IgD-negative memory B cell (primary cell): Measurements from ENCODE around the gene ARHGAP22. TPM values are rescaled to one million over a fixed set of nuclear protein-coding genes. Genes with fewer than 3 reads are reported as not detected.

Source experiments
- H3K27ac Mint-ChIP-seq, 3 donors: one replicate each; pipeline ENCODE4 v1.8.0; 2020 to 2022; ENCODE audit warnings: mild to moderate bottlenecking in 3 of 3, mixed read lengths in 3 of 3, moderate library complexity in 1 of 3
- H3K27me3 Mint-ChIP-seq: one replicate; pipeline ENCODE4 v1.8.0; 2021; ENCODE audit warnings: mixed read lengths
- H3K36me3 Mint-ChIP-seq: one replicate; pipeline ENCODE4 v1.8.0; 2020; ENCODE audit warnings: mild to moderate bottlenecking, mixed read lengths
- H3K4me1 Mint-ChIP-seq, 3 donors: one replicate each; pipeline ENCODE4 v1.8.0; 2020 to 2022; ENCODE audit warnings: mixed read lengths in 3 of 3, mild to moderate bottlenecking in 1 of 3
- H3K4me3 Mint-ChIP-seq, 4 donors: one replicate each; pipeline ENCODE4 v1.8.0; 2020 to 2022; ENCODE audit warnings: mild to moderate bottlenecking in 4 of 4, mixed read lengths in 4 of 4, moderate library complexity in 3 of 4
- H3K9me3 Mint-ChIP-seq, 3 donors: one replicate each; pipeline ENCODE4 v1.8.0; 2020 to 2021; ENCODE audit warnings: mixed read lengths in 3 of 3, mild to moderate bottlenecking in 1 of 3
- polyA plus RNA-seq: library from polyadenylated mRNA; unstranded; fragments of 300-500 nt; fragmentation: Illumina TruSeq; gene quantifications from one replicate; pipeline ENCODE4 v1.2.3, GENCODE V29; 2021

Gene ARHGAP22
- polyA plus RNA-seq, 1 donor from 2014 or later = 0.64 TPM

- Mint-ChIP-seq H3K9me3 (no peaks in the 10 kb centered on the region), H3K4me1 (no peaks in the 10 kb centered on the region), H3K36me3 (no peaks in the 10 kb centered on the region), H3K4me3 (no peak overlapping the region), H3K27ac (peak overlapping the region in 1 of 3 donors; percentile 26), H3K27me3 (no peaks in the 10 kb centered on the region)
Observed at GRCh38 chr10:48469516-48470020, 135.3 kb downstream of the ARHGAP22 start.

GRCh38 chr10:48468866-48469511, 135.9 kb downstream of the ARHGAP22 start:
- Mint-ChIP-seq H3K27me3 (no peaks in the 10 kb centered on the region), H3K4me1 (no peaks in the 10 kb centered on the region), H3K9me3 (no peaks in the 10 kb centered on the region), H3K4me3 (no peak overlapping the region), H3K36me3 (no peaks in the 10 kb centered on the region), H3K27ac (no peak overlapping the region)

GRCh38 chr10:48468130-48468790, 136.6 kb downstream of the ARHGAP22 start:
- H3K4me1 Mint-ChIP-seq = no peaks in the 10 kb centered on the region
- no peaks in the 10 kb centered on the region for H3K36me3 Mint-ChIP-seq
- no peaks in the 10 kb centered on the region for H3K27me3 Mint-ChIP-seq
- no peak overlapping the region for H3K27ac Mint-ChIP-seq
- no peaks in the 10 kb centered on the region for H3K9me3 Mint-ChIP-seq
- no peak overlapping the region for H3K4me3 Mint-ChIP-seq

DNA sequence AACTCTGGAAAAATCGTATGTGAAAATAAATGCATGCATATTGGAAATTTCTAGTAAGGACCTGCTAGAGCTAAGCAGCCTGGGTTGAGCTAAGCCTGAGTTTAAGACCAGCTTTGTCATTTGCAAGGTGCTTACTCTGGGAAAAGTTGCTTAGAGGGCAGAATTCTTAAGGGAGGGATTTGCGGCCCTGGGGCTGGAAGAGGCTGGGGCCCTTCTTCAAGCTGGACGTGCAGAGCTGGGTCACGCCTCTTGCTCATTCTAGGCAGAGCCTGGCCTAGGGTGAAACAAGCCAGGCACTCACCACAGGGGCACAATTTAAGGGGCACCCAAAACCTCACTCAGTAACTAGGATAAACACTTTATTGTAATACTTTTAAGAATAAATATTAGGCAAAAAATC, 137.2 kb downstream of the ARHGAP22 start:
- H3K4me1 Mint-ChIP-seq = no peaks in the 10 kb centered on the region
- no peak overlapping the region for H3K27ac Mint-ChIP-seq
- H3K36me3 Mint-ChIP-seq = no peaks in the 10 kb centered on the region
- no peaks in the 10 kb centered on the region for H3K9me3 Mint-ChIP-seq
- H3K27me3 Mint-ChIP-seq = no peaks in the 10 kb centered on the region
- H3K4me3 Mint-ChIP-seq = no peak overlapping the region

DNA sequence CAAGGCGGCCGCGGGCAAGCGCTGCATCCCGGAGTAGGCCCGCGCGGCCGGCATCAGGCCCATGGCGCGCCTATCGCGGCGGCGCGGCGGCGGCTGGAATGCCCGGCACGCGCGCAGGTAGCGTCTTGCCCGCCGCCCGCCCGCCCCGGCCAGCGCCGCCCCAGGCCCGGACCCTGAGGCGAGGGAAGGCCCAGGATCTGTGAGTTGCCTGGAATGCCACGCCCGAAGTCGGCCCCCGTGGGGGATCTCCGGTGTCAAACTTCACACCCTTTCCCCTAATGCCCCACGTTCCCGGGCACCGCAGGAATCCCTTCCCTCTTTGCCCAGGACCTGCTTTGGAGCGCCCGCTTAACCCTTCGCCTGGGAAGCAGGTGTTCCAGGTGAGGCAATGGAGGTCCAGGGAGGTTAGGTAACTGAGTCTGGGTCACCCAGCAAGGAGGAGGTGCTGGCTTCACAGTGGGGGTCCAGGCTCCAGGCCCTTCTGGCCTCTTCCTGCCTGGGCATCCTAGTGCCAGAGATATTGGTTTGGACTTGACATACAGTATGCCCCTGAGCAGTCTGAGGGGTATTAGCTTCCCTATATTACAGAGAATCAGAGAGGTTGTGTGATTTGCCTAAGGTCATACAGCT, 138.1 kb downstream of the ARHGAP22 start:
- H3K36me3 Mint-ChIP-seq = no peaks in the 10 kb centered on the region
- no peaks in the 10 kb centered on the region for H3K4me1 Mint-ChIP-seq
- no peaks in the 10 kb centered on the region for H3K9me3 Mint-ChIP-seq
- no peaks in the 10 kb centered on the region for H3K27me3 Mint-ChIP-seq
- H3K27ac Mint-ChIP-seq = no peak overlapping the region
- H3K4me3 Mint-ChIP-seq = no peak overlapping the region

DNA sequence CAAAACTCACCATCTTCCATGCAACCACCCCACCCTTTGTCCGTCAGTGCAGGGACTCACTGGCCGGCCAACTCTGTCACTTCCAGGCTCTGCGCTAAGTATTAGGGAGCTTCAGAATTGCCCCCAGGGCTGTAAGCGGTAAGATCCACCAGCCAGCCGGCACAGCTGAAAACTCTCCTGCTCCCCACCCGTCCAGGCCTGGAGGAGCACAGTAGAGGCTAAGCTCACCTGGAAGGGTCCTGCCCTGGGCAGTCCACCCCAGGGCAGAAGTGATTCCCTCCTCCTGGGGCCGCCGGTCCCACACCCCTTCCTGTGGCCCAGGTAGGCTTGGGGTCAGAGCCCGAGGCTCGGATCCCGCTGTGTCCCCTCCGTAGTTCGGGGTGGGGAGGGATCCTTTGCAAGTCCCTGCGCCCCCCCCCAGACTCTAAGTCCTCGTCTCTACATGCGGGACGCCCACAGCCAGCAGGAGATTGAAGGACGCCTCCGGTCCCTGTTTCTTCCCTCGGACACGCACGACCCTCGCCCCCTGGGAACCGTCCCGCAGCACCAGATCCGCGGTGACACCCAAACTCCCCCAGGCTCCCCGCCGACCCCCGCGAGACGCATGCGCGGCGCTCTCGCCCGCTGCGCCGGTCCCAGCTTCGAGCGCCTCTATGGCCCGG, 138.9 kb downstream of the ARHGAP22 start:
- H3K36me3 Mint-ChIP-seq = no peaks in the 10 kb centered on the region
- no peak overlapping the region for H3K4me3 Mint-ChIP-seq
- no peaks in the 10 kb centered on the region for H3K4me1 Mint-ChIP-seq
- no peak overlapping the region for H3K27ac Mint-ChIP-seq
- H3K9me3 Mint-ChIP-seq = no peaks in the 10 kb centered on the region
- no peaks in the 10 kb centered on the region for H3K27me3 Mint-ChIP-seq

DNA sequence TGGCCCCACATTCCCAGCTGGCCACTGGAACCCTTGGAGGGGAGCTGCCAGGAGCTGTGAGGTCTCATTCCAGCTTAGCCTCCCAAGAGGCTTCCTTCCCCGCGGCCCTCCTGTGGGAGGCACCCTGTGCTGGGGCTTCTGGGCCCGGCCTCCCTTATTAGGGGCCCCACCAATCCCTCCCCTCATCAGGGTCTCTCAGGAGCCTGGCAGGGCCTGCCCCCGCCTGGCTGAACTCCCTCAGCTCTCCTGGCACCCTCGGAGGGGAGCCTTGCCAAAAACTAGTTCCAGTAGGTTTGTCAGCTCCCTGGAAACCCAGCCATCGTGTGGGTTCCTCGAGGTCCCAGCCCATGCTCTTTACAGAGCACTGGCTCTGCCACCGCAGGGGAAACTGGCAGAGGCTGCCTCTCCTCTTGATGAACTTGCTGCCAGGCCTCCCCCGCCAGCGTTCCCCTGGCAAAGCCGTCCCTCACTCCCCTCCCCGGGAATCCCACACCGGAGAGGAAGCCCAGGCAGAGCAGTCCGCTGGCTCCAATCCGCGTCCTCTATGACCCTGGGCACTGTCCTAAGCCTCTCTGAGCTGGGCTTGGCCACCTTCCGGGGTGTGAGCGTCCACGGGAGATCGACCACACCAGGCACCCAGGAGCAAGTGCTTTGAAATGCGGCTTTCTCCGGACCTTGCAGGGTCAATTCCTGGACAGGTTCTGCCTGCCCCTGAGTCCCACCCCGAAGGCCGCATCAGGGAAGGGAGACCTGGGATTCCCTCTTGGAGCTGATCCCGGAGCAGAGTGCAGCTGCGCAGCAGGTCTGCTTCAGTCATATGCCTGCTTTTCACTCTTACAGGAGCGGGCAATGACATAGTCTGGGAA, 139.8 kb downstream of the ARHGAP22 start:
- Mint-ChIP-seq H3K9me3 (no peaks in the 10 kb centered on the region), H3K27me3 (no peaks in the 10 kb centered on the region), H3K4me1 (no peaks in the 10 kb centered on the region), H3K27ac (no peak overlapping the region), H3K4me3 (no peak overlapping the region), H3K36me3 (no peaks in the 10 kb centered on the region)

DNA sequence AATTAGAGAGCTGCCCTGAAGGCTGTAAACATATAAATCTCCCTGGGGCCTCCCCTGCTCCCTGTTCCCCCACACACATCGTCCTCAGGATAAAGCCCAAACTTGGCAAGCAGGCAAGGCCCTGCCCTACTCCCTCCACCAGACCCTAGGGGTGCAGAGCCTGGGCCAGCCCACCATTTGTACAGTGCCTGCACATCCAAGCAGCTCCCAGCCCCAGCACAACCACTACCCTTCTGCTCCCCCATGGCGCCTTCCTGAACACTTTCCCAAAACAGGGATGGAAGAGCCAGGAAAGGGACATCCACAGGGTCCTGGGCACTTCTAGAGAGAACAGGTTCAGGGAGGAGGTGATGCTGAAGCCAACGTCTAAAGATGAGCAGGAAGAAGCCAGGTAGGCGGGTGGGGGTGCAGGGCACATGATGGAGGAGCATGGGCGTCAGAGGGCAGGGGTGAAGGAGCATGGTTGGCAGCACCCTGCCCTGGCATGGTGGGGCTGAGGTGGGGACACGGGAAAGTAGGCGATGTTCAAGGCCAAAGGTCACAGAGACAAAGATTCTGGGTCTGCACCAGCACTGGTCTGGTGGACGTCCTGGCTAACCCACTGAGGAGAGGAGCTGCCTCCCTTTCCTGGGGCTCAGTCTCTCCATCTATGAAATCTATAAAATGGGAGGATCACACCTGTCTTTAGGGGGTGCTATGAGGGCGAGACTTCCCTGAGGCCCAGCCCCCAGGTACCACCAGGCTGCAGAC, 140.6 kb downstream of the ARHGAP22 start:
- Mint-ChIP-seq H3K27ac (no peak overlapping the region), H3K27me3 (no peaks in the 10 kb centered on the region), H3K36me3 (no peaks in the 10 kb centered on the region), H3K4me1 (no peaks in the 10 kb centered on the region), H3K4me3 (no peak overlapping the region), H3K9me3 (no peaks in the 10 kb centered on the region)

- H3K27me3 Mint-ChIP-seq = no peaks in the 10 kb centered on the region
- no peaks in the 10 kb centered on the region for H3K4me1 Mint-ChIP-seq
- H3K27ac Mint-ChIP-seq = no peak overlapping the region
- H3K36me3 Mint-ChIP-seq = no peaks in the 10 kb centered on the region
- H3K4me3 Mint-ChIP-seq = no peak overlapping the region
- H3K9me3 Mint-ChIP-seq = no peaks in the 10 kb centered on the region
Observed at GRCh38 chr10:48463318-48464003, 141.4 kb downstream of the ARHGAP22 start.

DNA sequence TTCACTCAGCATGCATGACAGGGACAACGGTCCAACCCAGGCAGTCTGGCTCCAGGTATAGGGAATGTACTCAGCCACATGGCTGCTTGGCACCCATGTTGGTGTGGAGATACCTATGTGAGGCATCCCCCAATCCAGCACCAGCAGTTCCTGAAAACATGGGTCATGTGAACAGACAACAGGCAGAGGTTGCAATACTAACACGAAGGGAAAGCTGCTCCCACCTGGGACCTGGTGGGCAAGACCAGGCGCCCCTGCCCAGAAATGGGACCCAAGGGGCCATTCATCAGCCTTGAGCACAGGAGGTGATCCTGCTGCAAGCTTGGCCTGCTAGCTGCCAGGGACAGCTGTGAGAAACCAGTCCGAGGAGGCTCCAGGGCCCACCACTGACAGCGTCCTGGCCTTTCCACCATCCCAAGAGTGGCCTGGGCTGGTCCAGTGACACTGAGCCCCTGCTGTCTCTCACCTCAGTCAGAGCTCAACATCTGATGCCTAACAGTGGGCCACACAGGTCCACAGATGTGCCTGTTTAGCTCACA, 142.3 kb downstream of the ARHGAP22 start:
- no peak overlapping the region for H3K4me3 Mint-ChIP-seq
- H3K4me1 Mint-ChIP-seq = no peaks in the 10 kb centered on the region
- H3K36me3 Mint-ChIP-seq = no peaks in the 10 kb centered on the region
- H3K9me3 Mint-ChIP-seq = no peaks in the 10 kb centered on the region
- H3K27me3 Mint-ChIP-seq = no peaks in the 10 kb centered on the region
- no peak overlapping the region for H3K27ac Mint-ChIP-seq

GRCh38 chr10:48461623-48462481, 143.0 kb downstream of the ARHGAP22 start:
- Mint-ChIP-seq H3K27ac (no peak overlapping the region), H3K4me1 (peaks cover 0 to 3% (median 0%) of the 10 kb centered on the region in 3 donors), H3K4me3 (no peak overlapping the region), H3K9me3 (no peaks in the 10 kb centered on the region), H3K27me3 (no peaks in the 10 kb centered on the region), H3K36me3 (no peaks in the 10 kb centered on the region)

- Mint-ChIP-seq H3K4me1 (peaks cover 0 to 3% (median 0%) of the 10 kb centered on the region in 3 donors), H3K27ac (no peak overlapping the region), H3K4me3 (no peak overlapping the region), H3K27me3 (peaks cover 6% of the 10 kb centered on the region), H3K36me3 (no peaks in the 10 kb centered on the region), H3K9me3 (no peaks in the 10 kb centered on the region)
Observed at GRCh38 chr10:48460182-48460581, 144.7 kb downstream of the ARHGAP22 start.
